Heart right ventricle (tissue), 16 donors: Measurements from ENCODE around the gene CA14. TPM values are rescaled to one million over a fixed set of nuclear protein-coding genes. Genes with fewer than 3 reads are reported as not detected.

Source experiments
- ATAC-seq, 8 donors: fragments of 200-7000 bp; cut with Tn5 transposase; one replicate each; pipeline ENCODE4 v1.9.1; 2020; ENCODE audit warnings: mild to moderate bottlenecking in 8 of 8, moderate library complexity in 8 of 8, moderate number of reproducible peaks in 1 of 8
- DNase-seq, 2 donors: peaks; one replicate each; pipeline ENCODE4 v3.0.0-alpha.2; 2020
- H3K27ac ChIP-seq, 10 donors: fragments of 200-600 bp; sonication (generic) in 2 of 10; one replicate each; pipeline versions ENCODE4 v1.5.0 to v1.8.0; 2020 to 2022; ENCODE audit warnings: mild to moderate bottlenecking in 3 of 10
- H3K27me3 ChIP-seq, 7 donors: fragments of 200-600 bp; one replicate each; pipeline ENCODE4 v1.8.0; 2021 to 2022; ENCODE audit warnings: mild to moderate bottlenecking in 2 of 7
- H3K36me3 ChIP-seq, 9 donors: fragments of 200-600 bp; sonication (generic) in 1 of 9; one replicate each; pipeline versions ENCODE4 v1.5.0 to v1.8.0; 2020 to 2022; ENCODE audit warnings: mild to moderate bottlenecking in 2 of 9
- H3K4me1 ChIP-seq, 9 donors: fragments of 200-600 bp; sonication (generic) in 1 of 9; one replicate each; pipeline versions ENCODE4 v1.5.0 to v1.8.0; 2020 to 2022; ENCODE audit warnings: mild to moderate bottlenecking in 4 of 9
- H3K4me3 ChIP-seq, 10 donors: fragments of 200-600 bp; sonication (generic) in 2 of 10; one replicate each; pipeline versions ENCODE4 v1.5.0 to v1.8.0; 2020 to 2022; ENCODE audit warnings: mild to moderate bottlenecking in 7 of 10, moderate library complexity in 2 of 10
- H3K9me3 ChIP-seq, 11 donors: fragments of 200-600 bp in 10 of 11; sonication (generic) in 2 of 11; one replicate each; pipeline versions ENCODE4 v1.5.0 to v1.8.0; 2013 to 2022; ENCODE audit warnings: mild to moderate bottlenecking in 2 of 11, control low read depth in 1 of 11, moderate library complexity in 1 of 11
- CTCF ChIP-seq, 9 donors: fragments of 200-600 bp; sonication (generic) in 2 of 9; IDR thresholded peaks; one replicate each; pipeline versions ENCODE4 v1.5.0 to v1.8.0; 2021 to 2022; ENCODE audit warnings: antibody characterized with exemption in 9 of 9, mild to moderate bottlenecking in 5 of 9, moderate library complexity in 1 of 9
- WGBS, 2 donors: extraction: QIAGEN DNeasy Blood & Tissue Kit; methylation state at CpG; one replicate each; pipeline ENCODE4 v1.1.7; 2013; ENCODE audit warnings: inconsistent platforms in 1 of 2; 5-methylcytosine and 5-hydroxymethylcytosine counted together
- intact Hi-C, 10 donors: fragments of 100-400 bp; cut with DNase I; formaldehyde crosslinking; loops; one replicate each; pipeline versions ENCODE4 v1.11.1 to v1.14.2; 2022
- polyA plus RNA-seq, 2 donors: library from polyadenylated mRNA; stranded (reverse); fragments of 200-250 nt; gene quantifications; one replicate each; pipeline ENCODE4 v1.2.3, GENCODE V29; 2013
- total RNA-seq, 10 donors: library from RNA; stranded (reverse); fragmentation: NEBNext Ultra II Directional in 3 of 10; extraction: Animal tissue kit (Norgen Biotek cat#: 25700) in 3 of 10; gene quantifications; one replicate each; pipeline versions ENCODE4 v1.2.1 to v1.2.4, GENCODE V29; 2021 to 2023
- donor health status: Arrhythmogenic right ventricular cardiomyopathy.
- donor health status: ischemic (EF 13 %, LVEDD 7.1; RV severe dilation, severe dysfunction).
- donor health status: healthy with polysubstance abuse.
- donor health status: DM: no; HTN: yes; CAD: no.
- donor health status: DM: no; HTN: no; CAD: no.
- donor health status: ischemic (EF 25% LVEDD 6.9; RV normal size, moderate dysfunction).
- donor health status: ischemic (EF 25% LVEDD 5.7; RV mildly dilated, moderate dysfunction).
- donor health status: healthy.
- donor health status: DM: yes; HTN: yes; CAD: no.
- donor health status: Ischemic cardiomyopathy.
- donor health status: ischemic (EF 35%, LVEDD 5.7; RV mildly dilated, moderate dysfunction).
- donor health status: nonischemic (EF 11% LVEDD 7.7; RV severe dilation, severe dysfunction).
- donor health status: DM: yes; HTN: yes; CAD: no.
- donor health status: PGD.
- donor health status: ischemic (EF 29% LVEDD 5.4; RV normal size, mild dysfunction).
- donor health status: nonischemic (EF 23%, LVEDD 6.1; RV moderate dilation, normal function).

CA14 gene
- total and polyA plus RNA-seq, 12 donors, result 0.48 to 18.5 (median 3.4) TPM

- no peaks in the 10 kb centered on the region for H3K9me3 ChIP-seq
- H3K4me1 ChIP-seq, result peaks cover 15 to 54% (median 41%) of the 10 kb centered on the region in 9 donors
- peak within 1 kb of the TSS; percentile 67 to 100 (median 90) for H3K4me3 ChIP-seq
- intact Hi-C loops, result loop anchor here in 1 of 10 donors (5.0 kb wide), 1 partner anchor 53 kb away; the partner anchor contains the start of gene PRPF3
- 0% methylated on average over 49 of the region's 49 CpGs for WGBS, 2 donors
- H3K36me3 ChIP-seq, result peaks cover 0 to 38% (median 30%) of the 10 kb centered on the region in 9 donors
- DNase-seq (peak; percentile 95 to 98), ATAC-seq (peak; percentile 96 to 98 (median 97))
- no peak for TF ChIP-seq CTCF (IDR thresholded peaks at IDR 0.05)
- H3K27ac ChIP-seq, result peak within 1 kb of the TSS; percentile 88 to 99 (median 97)
- H3K27me3 ChIP-seq, result no peaks in the 10 kb centered on the region
These were observed 11.3 kb downstream of the CA14 start, which contains the start of gene APH1A for GRCh38 chr1:150268705-150269403. Gene APH1A (minus strand): TSS chr1:150269016. CDS start chr1:150268810, 206 bp downstream.

- 29 to 35% methylated on average over 10 of the region's 10 CpGs for WGBS, 2 donors
- Histone ChIP-seq H3K4me1 (peaks cover 15 to 59% (median 45%) of the 10 kb centered on the region in 9 donors), H3K27ac (peak overlapping the region; percentile 88 to 99 (median 97)), H3K36me3 (peaks cover 0 to 32% (median 25%) of the 10 kb centered on the region in 9 donors), H3K9me3 (no peaks in the 10 kb centered on the region), H3K27me3 (no peaks in the 10 kb centered on the region), H3K4me3 (peak overlapping the region; percentile 67 to 100 (median 90))
- intact Hi-C loops, result loop anchor here in 1 of 10 donors (5.0 kb wide), 1 partner anchor 53 kb away; the partner anchor contains the start of gene PRPF3
- no peak for ATAC-seq
- no peak for TF ChIP-seq CTCF (IDR thresholded peaks at IDR 0.05)
- no peak for DNase-seq
These were observed 11.9 kb downstream of the CA14 start for GRCh38 chr1:150269451-150269850.

- peak overlapping the region in 9 of 10 donors; percentile 54 to 87 (median 79) for H3K27ac ChIP-seq
- 95 to 97% methylated on average over 7 of the region's 7 CpGs for WGBS, 2 donors
- peaks cover 0 to 23% (median 7%) of the 10 kb centered on the region in 9 donors for H3K36me3 ChIP-seq
- ATAC-seq (no peak), DNase-seq (no peak)
- intact Hi-C loops, result loop anchor here in 1 of 10 donors (5.0 kb wide), 1 partner anchor 34 kb away; the partner anchor contains the start of gene ANP32E
- no peak overlapping the region for H3K4me3 ChIP-seq
- no peaks in the 10 kb centered on the region for H3K9me3 ChIP-seq
- peaks cover 15 to 63% (median 47%) of the 10 kb centered on the region in 9 donors for H3K4me1 ChIP-seq
- TF ChIP-seq CTCF (IDR thresholded peaks at IDR 0.05), result no peak
- H3K27me3 ChIP-seq, result no peaks in the 10 kb centered on the region
These were observed 13.9 kb downstream of the CA14 start for GRCh38 chr1:150271291-150271959.

GRCh38 chr1:150273311-150273710 is 15.7 kb downstream of the CA14 start:
- Histone ChIP-seq H3K27ac (peak overlapping the region; percentile 52 to 87 (median 79)), H3K9me3 (no peaks in the 10 kb centered on the region), H3K4me3 (peak overlapping the region in 9 of 10 donors; percentile 26 to 55 (median 47)), H3K36me3 (peaks cover 0 to 29% (median 0%) of the 10 kb centered on the region in 9 donors), H3K4me1 (peaks cover 4 to 47% (median 29%) of the 10 kb centered on the region in 9 donors), H3K27me3 (no peaks in the 10 kb centered on the region)
- DNase-seq, result no peak
- 40 to 59% methylated on average over 1 of the region's 1 CpG for WGBS, 2 donors
- no peak for TF ChIP-seq CTCF (IDR thresholded peaks at IDR 0.05)
- ATAC-seq, result peak in 2 of 8 donors; percentile 12 to 31
- intact Hi-C loops, result loop anchor here in 1 of 10 donors (5.0 kb wide), 1 partner anchor 36 kb away; the partner anchor contains the start of gene ANP32E
